SK-N-MC (cell line): ENCODE measurements around the gene DHRS7C.

Experiments used
- DNase-seq: peaks from one replicate; pipeline ENCODE4 v3.0.0-alpha.2; 2011; ENCODE audit warnings: low read depth, low spot score
- H3K27ac ChIP-seq: fragments of 200-600 bp; sonication (generic); 2 replicates; pipeline ENCODE4 v1.5.1; 2016; ENCODE audit warnings: mixed run types
- H3K36me3 ChIP-seq: fragments of 200-600 bp; sonication (generic); 2 replicates; pipeline ENCODE4 v1.6.1; 2017; ENCODE audit warnings: antibody characterized with exemption, low read length, mixed read lengths; ENCODE audit not compliant: insufficient read depth
- H3K4me3 ChIP-seq: fragments of 200-600 bp; sonication (generic); 2 replicates; pipeline ENCODE4 v1.5.1; 2016
- H3K9ac ChIP-seq: fragments of 200-600 bp; sonication (generic); 2 replicates; pipeline ENCODE4 v1.8.0; 2017; ENCODE audit warnings: mixed run types, mixed read lengths; ENCODE audit not compliant: insufficient read length
- H3K9me3 ChIP-seq: fragments of 200-600 bp; sonication (generic); 2 replicates; pipeline ENCODE4 v1.6.1; 2017; ENCODE audit warnings: low read depth, mild to moderate bottlenecking, antibody characterized with exemption, low read length, moderate library complexity, mixed read lengths
- EZH2 ChIP-seq: fragments of 200-600 bp; sonication (generic); IDR thresholded peaks from one replicate; pipeline ENCODE4 v1.6.1; 2017; ENCODE audit warnings: antibody characterized with exemption
- FOXP2 ChIP-seq: optimal IDR thresholded peaks from 2 replicates; pipeline ENCODE3; 2011; ENCODE audit warnings: mild to moderate bottlenecking, moderate library complexity; ENCODE audit not compliant: insufficient read depth; ENCODE audit errors: extremely low read length, control extremely low read depth
- POLR2AphosphoS5 ChIP-seq: IDR thresholded peaks from 2 replicates; pipeline ENCODE4 v1.6.1; 2012; ENCODE audit warnings: mild to moderate bottlenecking, low read depth, low read length, borderline replicate concordance

DHRS7C gene

DNA sequence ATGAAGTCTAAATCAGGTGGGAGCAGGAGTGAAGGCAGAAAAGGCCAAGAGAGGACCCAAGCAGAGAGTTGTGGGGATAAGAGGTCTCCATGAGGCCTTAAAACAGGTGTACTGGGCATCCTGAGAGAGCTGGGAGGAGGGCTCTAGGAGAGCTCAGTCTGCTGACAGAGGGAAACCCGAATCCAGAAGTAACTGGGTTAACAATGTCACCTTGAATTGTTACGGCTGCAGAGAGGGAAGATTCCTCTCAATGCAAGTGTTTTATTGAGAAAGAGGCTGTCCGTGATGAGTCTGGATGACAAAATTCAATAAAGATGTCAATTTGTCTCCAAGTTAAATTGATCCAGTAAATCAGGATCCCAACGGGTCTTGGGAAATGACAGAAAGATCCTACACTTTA lies 8.3 kb downstream of the DHRS7C start:
- DNase-seq = no peak
- Histone ChIP-seq H3K4me3 (no peak overlapping the region), H3K36me3 (no peaks in the 10 kb centered on the region), H3K9me3 (no peaks in the 10 kb centered on the region), H3K27ac (no peak overlapping the region), H3K9ac (no peak overlapping the region)
- TF ChIP-seq EZH2 (no peak), POLR2AphosphoS5 (no peak), FOXP2 (no peak)

DNA sequence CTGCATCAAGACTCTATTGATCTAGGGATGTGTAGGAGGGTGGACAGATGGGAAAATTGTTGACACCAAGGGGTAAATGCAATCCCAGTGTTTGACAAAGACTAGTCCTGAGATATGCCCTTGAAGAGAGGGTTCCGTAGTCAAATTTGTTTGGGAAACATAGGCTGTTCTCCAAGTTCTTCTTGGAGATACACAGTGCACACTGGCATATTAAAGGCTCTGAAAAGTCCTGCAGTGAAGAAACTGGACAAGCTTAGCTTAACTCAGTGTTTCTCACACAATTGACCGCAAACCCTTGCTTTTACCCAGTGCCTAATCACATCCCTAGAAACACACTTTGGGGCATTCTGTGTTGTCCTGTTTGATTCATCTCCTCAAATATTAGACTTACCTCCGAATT lies 10.8 kb downstream of the DHRS7C start:
- H3K36me3 ChIP-seq = no peaks in the 10 kb centered on the region
- no peak overlapping the region for H3K4me3 ChIP-seq
- no peaks in the 10 kb centered on the region for H3K9me3 ChIP-seq
- TF ChIP-seq EZH2 (no peak), POLR2AphosphoS5 (no peak), FOXP2 (no peak)
- no peak for DNase-seq
- no peak overlapping the region for H3K9ac ChIP-seq
- no peak overlapping the region for H3K27ac ChIP-seq

DNA sequence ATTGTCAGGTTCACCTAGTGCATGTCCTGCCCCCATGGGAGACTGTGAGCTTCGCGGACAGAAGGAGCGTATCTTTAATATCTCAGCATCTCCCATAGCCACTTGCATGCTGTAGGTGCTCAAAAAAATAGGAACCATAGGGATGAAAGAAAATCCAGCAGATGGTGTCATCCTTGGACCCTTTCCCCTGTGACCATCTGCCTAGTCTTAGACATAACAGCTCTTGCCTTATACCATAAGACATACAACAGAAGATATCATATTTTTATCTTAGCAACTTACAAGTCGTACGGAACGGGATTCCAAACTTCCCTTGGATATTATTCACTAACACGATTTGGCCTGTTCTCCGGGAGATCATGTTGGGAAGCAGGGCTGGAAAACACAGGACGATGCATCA lies 14.5 kb downstream of the DHRS7C start:
- DNase-seq = no peak
- Histone ChIP-seq H3K4me3 (no peak overlapping the region), H3K9me3 (no peaks in the 10 kb centered on the region), H3K9ac (no peak overlapping the region), H3K27ac (no peak overlapping the region), H3K36me3 (no peaks in the 10 kb centered on the region)
- TF ChIP-seq EZH2 = no peak
- no peak for TF ChIP-seq FOXP2
- no peak for TF ChIP-seq POLR2AphosphoS5

DNA sequence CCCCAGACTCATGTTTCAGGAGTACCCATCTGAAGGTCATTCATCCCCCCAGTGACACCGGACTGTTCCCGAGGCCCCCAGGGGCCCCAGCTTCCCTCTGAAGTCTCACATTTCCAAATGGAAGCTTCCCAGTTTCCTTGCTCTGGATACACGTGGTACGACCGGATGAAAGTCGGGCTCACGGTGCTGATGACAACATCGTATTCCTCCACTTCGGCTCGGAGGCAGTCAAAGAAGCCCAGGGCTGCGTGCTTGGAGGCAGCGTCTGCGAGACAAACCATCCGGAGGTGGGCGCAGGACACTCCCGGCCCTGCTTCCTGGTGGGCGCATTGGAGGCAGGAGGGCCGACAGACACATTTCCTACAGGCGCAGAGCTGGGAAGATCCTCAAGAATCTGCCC lies 18.7 kb downstream of the DHRS7C start:
- Histone ChIP-seq H3K36me3 (no peaks in the 10 kb centered on the region), H3K9me3 (no peaks in the 10 kb centered on the region), H3K9ac (no peak overlapping the region), H3K27ac (no peak overlapping the region), H3K4me3 (no peak overlapping the region)
- DNase-seq = no peak
- no peak for TF ChIP-seq EZH2

DNA sequence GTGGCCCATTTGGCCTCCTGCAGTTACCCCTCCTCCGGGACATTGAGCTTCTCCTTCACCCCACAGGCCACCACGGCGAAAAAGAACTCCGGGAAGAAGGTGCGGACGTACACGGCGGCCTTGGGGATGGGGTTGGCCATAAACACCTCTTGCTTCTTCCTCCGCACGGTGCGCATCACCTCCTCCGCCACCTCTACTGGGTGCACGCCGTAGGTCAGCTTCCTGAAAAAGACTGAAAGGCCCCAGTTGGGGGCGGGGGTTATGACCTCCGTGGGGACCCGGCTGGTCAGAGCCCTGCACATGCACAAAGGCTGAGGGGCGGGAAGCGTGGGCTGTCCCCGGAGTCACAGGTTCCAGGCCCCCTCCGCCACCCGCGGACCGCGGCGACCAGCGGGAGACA lies 19.9 kb downstream of the DHRS7C start:
- Histone ChIP-seq H3K27ac (no peak overlapping the region), H3K9me3 (no peaks in the 10 kb centered on the region), H3K4me3 (no peak overlapping the region), H3K9ac (no peak overlapping the region), H3K36me3 (no peaks in the 10 kb centered on the region)
- no peak for TF ChIP-seq POLR2AphosphoS5
- no peak for TF ChIP-seq FOXP2
- TF ChIP-seq EZH2 = no peak
- DNase-seq = no peak

DNA sequence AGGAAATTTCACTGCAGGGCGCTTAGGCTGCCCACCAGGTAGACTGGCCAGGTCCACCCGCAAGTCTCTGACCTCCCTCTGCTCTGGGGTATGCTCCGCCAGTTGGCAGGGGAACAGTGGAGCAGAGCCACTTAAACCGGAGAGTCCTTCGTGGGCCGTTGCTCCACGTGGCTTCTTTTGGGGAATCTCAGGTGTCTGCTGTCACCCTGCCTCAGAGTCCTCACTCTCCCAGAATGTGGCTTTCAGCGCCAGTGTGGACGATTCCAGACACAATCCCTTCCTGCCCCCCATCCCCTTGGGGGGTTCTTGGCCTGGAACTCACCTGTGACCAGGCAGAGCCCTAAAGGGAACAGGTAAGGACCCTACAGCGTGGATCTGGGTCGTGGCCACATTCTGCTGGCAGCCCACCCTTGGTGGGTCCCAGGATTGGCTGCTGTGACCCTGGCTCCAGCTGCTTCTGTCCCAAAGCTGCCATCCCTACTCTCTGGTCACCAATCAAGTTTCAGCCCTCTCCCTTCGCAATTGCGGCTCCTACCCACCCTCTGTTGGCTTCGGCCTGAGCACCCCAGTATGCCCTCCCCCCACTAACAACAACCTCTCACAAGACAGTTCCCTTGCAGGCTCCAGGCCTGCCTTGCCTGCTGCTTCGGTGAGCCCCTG lies 22.2 kb downstream of the DHRS7C start:
- Histone ChIP-seq H3K9me3 (no peaks in the 10 kb centered on the region), H3K36me3 (no peaks in the 10 kb centered on the region), H3K4me3 (no peak overlapping the region), H3K27ac (no peak overlapping the region), H3K9ac (no peak overlapping the region)
- no peak for DNase-seq
- no peak for TF ChIP-seq EZH2
- TF ChIP-seq POLR2AphosphoS5 = no peak
- TF ChIP-seq FOXP2 = no peak

DNA sequence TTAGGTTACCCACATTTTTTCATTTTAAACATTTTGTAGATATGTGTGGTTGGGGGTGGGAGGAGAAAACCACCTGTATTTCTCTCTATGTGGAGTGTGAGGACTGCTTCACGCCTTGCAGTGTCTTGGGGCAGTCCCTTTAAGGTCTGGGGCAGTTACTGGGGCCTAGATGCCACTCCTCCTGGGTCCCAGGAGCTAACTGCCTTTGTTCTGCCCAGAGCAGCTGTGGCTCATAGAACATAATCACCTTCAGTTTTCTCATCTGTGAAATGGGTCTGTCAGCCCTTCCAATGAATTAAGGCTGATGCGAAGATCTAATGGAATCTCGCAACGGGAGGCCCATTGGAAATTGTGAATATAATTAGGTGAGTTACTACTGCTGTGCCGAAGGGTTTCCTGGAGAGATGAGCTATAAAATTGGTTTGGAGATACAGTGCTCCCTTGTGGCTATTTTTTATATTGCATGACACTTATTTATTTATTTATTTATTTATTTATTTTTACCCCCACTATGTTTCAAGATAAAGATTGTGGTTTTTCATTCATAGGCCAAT lies 22.9 kb downstream of the DHRS7C start:
- no peak for DNase-seq
- Histone ChIP-seq H3K4me3 (no peak overlapping the region), H3K9ac (no peak overlapping the region), H3K27ac (no peak overlapping the region), H3K9me3 (no peaks in the 10 kb centered on the region), H3K36me3 (no peaks in the 10 kb centered on the region)
- TF ChIP-seq POLR2AphosphoS5 (no peak), EZH2 (no peak), FOXP2 (no peak)

DNA sequence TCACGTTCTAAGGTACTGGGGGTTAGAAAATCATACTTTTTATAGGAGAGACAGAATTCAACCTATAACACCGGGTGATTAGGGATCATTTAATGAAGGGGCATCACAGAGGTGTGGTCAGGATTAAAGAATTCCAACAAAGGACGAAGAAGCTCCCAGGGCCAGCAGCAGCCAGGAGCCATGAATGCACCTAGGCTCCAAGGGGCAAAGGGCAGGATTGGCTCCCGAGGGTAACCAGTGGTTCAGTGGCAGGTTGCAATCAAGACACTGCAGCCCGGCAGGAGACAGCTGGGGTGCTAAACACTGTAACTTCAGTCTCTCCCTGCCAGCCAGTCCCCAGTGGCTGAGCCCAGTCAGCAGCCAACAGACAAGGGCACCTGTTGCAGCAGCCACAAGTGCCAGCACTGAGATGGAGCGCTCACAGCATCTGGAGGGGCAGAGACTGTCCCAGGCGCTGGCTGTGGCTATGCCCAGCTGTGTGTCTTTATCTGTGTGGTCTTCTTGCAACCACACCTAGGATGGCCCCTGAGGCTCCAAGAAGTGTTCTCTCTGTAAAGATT lies 23.9 kb downstream of the DHRS7C start:
- Histone ChIP-seq H3K36me3 (no peaks in the 10 kb centered on the region), H3K9ac (no peak overlapping the region), H3K4me3 (no peak overlapping the region), H3K9me3 (no peaks in the 10 kb centered on the region), H3K27ac (no peak overlapping the region)
- TF ChIP-seq POLR2AphosphoS5 (no peak), FOXP2 (no peak), EZH2 (no peak)
- DNase-seq = no peak

DNA sequence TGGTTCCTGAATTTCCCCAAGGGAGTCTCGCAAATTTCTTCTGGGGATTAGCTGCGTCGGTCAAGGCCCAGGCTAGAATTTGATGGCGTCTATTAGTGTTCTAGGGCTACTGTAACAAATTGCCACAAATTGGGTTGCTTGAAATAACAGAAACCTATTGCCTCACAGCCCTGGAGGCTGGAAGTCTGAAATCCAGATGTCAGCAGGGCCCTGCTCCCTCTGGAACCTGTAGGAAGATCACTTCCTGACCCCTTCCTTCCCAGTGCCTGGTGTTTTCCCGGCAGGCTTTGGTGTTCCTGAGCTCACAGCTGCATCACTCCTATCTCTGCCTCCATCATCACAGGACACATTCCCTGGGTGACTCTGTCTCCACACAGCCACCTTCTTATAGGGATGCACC lies 24.4 kb downstream of the DHRS7C start:
- Histone ChIP-seq H3K36me3 (no peaks in the 10 kb centered on the region), H3K4me3 (no peak overlapping the region), H3K9me3 (no peaks in the 10 kb centered on the region), H3K9ac (no peak overlapping the region), H3K27ac (no peak overlapping the region)
- no peak for DNase-seq
- TF ChIP-seq POLR2AphosphoS5 (no peak), FOXP2 (no peak), EZH2 (no peak)
